OCI-LY1 (cell line): ENCODE data around the gene TMEFF2.

Source experiments
- H2AFZ ChIP-seq: fragments of 200-600 bp; sonication (generic), shearing (Covaris generic); 2 replicates; pipeline ENCODE4 v1.6.0; 2014; ENCODE audit warnings: antibody characterized with exemption, mild to moderate bottlenecking, low read length
- H3F3A ChIP-seq: fragments of 200-600 bp; sonication (generic), shearing (Covaris generic); 2 replicates; pipeline ENCODE4 v1.6.0; 2014; ENCODE audit warnings: mild to moderate bottlenecking, antibody characterized with exemption, low read length, moderate library complexity; ENCODE audit not compliant: insufficient read depth
- H3K27ac ChIP-seq: fragments of 200-600 bp; sonication (generic); 2 replicates; pipeline ENCODE4 v1.5.1; 2014; ENCODE audit warnings: low read length, mixed run types, mild to moderate bottlenecking, low read depth; ENCODE audit not compliant: poor library complexity, severe bottlenecking
- H3K27me3 ChIP-seq: fragments of 200-600 bp; sonication (generic); 2 replicates; pipeline ENCODE4 v1.6.0; 2014; ENCODE audit warnings: antibody characterized with exemption, mild to moderate bottlenecking, low read length, moderate library complexity; ENCODE audit not compliant: insufficient read depth
- H3K36me3 ChIP-seq: fragments of 200-600 bp; sonication (generic); 2 replicates; pipeline ENCODE4 v1.6.1; 2014; ENCODE audit warnings: mild to moderate bottlenecking, antibody characterized with exemption, low read length, moderate library complexity, mixed read lengths; ENCODE audit not compliant: insufficient read depth
- H3K4me1 ChIP-seq: fragments of 200-600 bp; sonication (generic); 2 replicates; pipeline ENCODE4 v1.5.1; 2014; ENCODE audit warnings: mild to moderate bottlenecking, low read length, moderate library complexity; ENCODE audit not compliant: insufficient read depth, severe bottlenecking
- H3K4me2 ChIP-seq: fragments of 200-600 bp; sonication (generic), shearing (Covaris generic); 2 replicates; pipeline ENCODE4 v1.6.1; 2014; ENCODE audit warnings: low read length
- H3K4me3 ChIP-seq: fragments of 200-600 bp; sonication (generic); 2 replicates; pipeline ENCODE4 v1.5.1; 2014; ENCODE audit warnings: low read length, low read depth, mild to moderate bottlenecking, mixed read lengths; ENCODE audit not compliant: poor library complexity, severe bottlenecking
- H3K79me2 ChIP-seq: fragments of 200-600 bp; shearing (Covaris generic); 2 replicates; pipeline ENCODE4 v1.6.1; 2016; ENCODE audit warnings: mixed run types, low read length, mixed read lengths; ENCODE audit not compliant: insufficient read depth
- H3K9ac ChIP-seq: fragments of 200-600 bp; sonication (generic), shearing (Covaris generic); 2 replicates; pipeline ENCODE4 v1.6.1; 2014; ENCODE audit warnings: mild to moderate bottlenecking, low read length, mixed read lengths
- H3K9me2 ChIP-seq: fragments of 200-600 bp; sonication (generic), shearing (Covaris generic); 2 replicates; pipeline ENCODE4 v1.6.1; 2014; ENCODE audit warnings: low read depth, mild to moderate bottlenecking, low read length, mixed read lengths
- H3K9me3 ChIP-seq: fragments of 200-600 bp; shearing (Covaris generic); 2 replicates; pipeline ENCODE4 v1.6.1; 2014; ENCODE audit warnings: low read length, mixed read lengths
- H4K20me1 ChIP-seq: fragments of 200-600 bp; sonication (generic), shearing (Covaris generic); 2 replicates; pipeline ENCODE4 v1.6.0; 2016; ENCODE audit warnings: mild to moderate bottlenecking, low read length; ENCODE audit not compliant: insufficient read depth
- EZH2 ChIP-seq: fragments of 200-600 bp; sonication (generic), shearing (Covaris generic); IDR thresholded peaks from 2 replicates; pipeline ENCODE4 v1.8.0; 2017; ENCODE audit warnings: borderline replicate concordance, mixed run types, mild to moderate bottlenecking, antibody characterized with exemption, low read length, moderate library complexity, mixed read lengths
- TF ChIP-seq, protein P1 (sequence below): fragments of 200-600 bp; sonication (generic), shearing (Covaris generic); IDR thresholded peaks from 2 replicates; pipeline ENCODE4 v1.5.1; 2017; ENCODE audit warnings: mild to moderate bottlenecking, antibody characterized with exemption, low read length, moderate library complexity, mixed read lengths

Gene TMEFF2

DNA sequence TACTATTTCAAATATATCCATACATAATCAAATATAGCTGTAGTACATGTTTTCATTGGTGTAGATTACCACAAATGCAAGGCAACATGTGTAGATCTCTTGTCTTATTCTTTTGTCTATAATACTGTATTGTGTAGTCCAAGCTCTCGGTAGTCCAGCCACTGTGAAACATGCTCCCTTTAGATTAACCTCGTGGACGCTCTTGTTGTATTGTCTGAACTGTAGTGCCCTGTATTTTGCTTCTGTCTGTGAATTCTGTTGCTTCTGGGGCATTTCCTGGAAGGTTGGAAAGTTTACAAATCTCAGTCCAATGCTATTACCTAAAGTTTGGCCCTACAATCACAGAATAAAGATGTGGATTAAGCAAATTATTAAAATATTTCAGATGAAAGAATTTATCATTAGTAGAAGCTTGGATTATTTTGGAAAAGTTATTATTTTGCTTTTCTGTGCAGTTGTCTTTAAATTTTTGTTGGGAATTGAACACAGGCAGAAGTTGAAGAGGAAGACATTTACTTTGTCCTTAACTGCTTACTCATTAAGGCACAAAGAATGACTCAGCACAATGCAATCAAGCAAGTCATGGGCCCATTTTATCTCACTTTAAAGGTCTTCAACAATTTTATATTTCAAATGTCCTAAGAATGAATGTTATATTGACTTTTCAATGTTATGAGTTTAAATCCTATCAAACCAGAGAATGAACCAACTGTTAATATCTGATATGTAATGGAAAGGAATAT is 244.4 kb downstream of the TMEFF2 start:
- Histone ChIP-seq H3K9me2 (no peaks in the 10 kb centered on the region), H3K36me3 (no peaks in the 10 kb centered on the region), H3K9me3 (no peaks in the 10 kb centered on the region), H3K79me2 (no peaks in the 10 kb centered on the region), H3K4me2 (no peak overlapping the region), H3K4me1 (no peaks in the 10 kb centered on the region), H3K27ac (no peak overlapping the region), H3K4me3 (no peak overlapping the region), H3K9ac (no peak overlapping the region), H3K27me3 (no peaks in the 10 kb centered on the region), H3F3A (no peaks in the 10 kb centered on the region), H2AFZ (no peak overlapping the region), H4K20me1 (no peaks in the 10 kb centered on the region)
- TF ChIP-seq EZH2 = no peak
- TF ChIP-seq, protein P1, sequence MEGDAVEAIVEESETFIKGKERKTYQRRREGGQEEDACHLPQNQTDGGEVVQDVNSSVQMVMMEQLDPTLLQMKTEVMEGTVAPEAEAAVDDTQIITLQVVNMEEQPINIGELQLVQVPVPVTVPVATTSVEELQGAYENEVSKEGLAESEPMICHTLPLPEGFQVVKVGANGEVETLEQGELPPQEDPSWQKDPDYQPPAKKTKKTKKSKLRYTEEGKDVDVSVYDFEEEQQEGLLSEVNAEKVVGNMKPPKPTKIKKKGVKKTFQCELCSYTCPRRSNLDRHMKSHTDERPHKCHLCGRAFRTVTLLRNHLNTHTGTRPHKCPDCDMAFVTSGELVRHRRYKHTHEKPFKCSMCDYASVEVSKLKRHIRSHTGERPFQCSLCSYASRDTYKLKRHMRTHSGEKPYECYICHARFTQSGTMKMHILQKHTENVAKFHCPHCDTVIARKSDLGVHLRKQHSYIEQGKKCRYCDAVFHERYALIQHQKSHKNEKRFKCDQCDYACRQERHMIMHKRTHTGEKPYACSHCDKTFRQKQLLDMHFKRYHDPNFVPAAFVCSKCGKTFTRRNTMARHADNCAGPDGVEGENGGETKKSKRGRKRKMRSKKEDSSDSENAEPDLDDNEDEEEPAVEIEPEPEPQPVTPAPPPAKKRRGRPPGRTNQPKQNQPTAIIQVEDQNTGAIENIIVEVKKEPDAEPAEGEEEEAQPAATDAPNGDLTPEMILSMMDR = no peak

DNA sequence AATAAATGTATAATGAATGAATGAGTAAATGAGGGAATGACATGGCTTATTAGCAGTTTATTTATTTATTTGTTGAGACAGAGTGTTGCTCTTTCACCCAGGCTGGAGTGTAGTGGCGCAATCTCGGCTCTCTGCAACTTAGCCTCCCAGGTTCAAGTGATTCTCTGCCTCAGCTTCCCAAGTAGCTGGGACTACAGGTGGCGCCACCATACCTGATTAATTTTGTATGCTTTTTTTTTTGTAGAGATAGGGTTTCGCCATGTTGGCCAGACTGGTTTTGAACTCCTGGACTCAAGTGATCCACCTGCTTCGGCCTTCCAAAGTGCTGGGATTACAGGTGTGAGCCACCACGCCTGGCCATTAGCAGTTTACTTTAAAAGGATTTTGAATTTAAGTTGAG is 247.5 kb downstream of the TMEFF2 start:
- no peak for TF ChIP-seq EZH2
- TF ChIP-seq, protein P1 = no peak
- no peaks in the 10 kb centered on the region for H3K79me2 ChIP-seq
- H3K4me3 ChIP-seq = no peak overlapping the region
- no peaks in the 10 kb centered on the region for H3K4me1 ChIP-seq
- no peaks in the 10 kb centered on the region for H3K9me2 ChIP-seq
- H2AFZ ChIP-seq = no peak overlapping the region
- no peaks in the 10 kb centered on the region for H3K36me3 ChIP-seq
- H3K9ac ChIP-seq = no peak overlapping the region
- no peak overlapping the region for H3K27ac ChIP-seq
- no peaks in the 10 kb centered on the region for H3F3A ChIP-seq
- no peaks in the 10 kb centered on the region for H3K27me3 ChIP-seq
- H3K4me2 ChIP-seq = no peak overlapping the region
- no peaks in the 10 kb centered on the region for H3K9me3 ChIP-seq
- no peaks in the 10 kb centered on the region for H4K20me1 ChIP-seq

DNA sequence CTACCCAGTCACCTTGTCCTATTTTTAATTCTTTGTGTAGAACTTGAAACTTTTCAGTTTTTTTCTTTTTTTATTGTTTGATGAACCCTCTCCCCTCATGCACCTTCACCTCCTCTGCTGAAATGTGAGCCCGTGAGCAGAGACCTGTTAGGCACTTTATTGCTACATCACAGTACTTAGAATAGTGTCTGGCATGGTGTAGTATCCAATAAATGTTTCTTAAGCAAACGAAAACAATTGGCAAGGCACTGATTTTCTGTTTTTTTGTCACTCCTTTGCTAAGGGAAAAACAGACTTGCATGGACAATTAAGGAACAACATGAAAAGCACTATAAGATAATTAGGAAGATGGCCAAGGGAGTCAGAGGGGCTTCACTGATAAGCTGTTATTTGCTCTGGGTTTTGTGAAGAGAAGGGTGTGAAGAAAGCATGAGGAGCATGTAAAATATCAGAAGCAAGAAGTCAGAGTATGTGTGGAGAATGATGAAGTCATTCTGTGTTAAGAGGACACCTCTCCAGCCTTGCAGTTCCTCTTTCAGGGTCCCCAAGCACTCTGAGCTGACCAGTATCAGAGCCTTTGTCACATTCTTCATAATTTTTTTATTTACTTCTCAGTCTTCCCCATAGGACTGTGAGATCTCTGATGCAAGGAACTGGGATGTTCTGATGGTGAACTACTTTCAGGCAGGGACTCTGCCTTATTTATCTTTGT is 248.1 kb downstream of the TMEFF2 start:
- H3K27ac ChIP-seq = no peak overlapping the region

More for the DNA sequence above, 248.1 kb downstream of the TMEFF2 start:
- no peak overlapping the region for H3K4me3 ChIP-seq
- no peaks in the 10 kb centered on the region for H3F3A ChIP-seq
- no peak overlapping the region for H3K4me2 ChIP-seq
- no peaks in the 10 kb centered on the region for H3K36me3 ChIP-seq
- TF ChIP-seq, protein P1 = no peak
- TF ChIP-seq EZH2 = no peak
- H3K27me3 ChIP-seq = no peaks in the 10 kb centered on the region
- H3K9ac ChIP-seq = no peak overlapping the region
- H2AFZ ChIP-seq = no peak overlapping the region
- H3K79me2 ChIP-seq = no peaks in the 10 kb centered on the region
- H3K9me2 ChIP-seq = no peaks in the 10 kb centered on the region
- H4K20me1 ChIP-seq = no peaks in the 10 kb centered on the region
- H3K9me3 ChIP-seq = no peaks in the 10 kb centered on the region
- no peaks in the 10 kb centered on the region for H3K4me1 ChIP-seq
